ENCODE measurements around the gene SLC1A3.

Gene SLC1A3

DNA sequence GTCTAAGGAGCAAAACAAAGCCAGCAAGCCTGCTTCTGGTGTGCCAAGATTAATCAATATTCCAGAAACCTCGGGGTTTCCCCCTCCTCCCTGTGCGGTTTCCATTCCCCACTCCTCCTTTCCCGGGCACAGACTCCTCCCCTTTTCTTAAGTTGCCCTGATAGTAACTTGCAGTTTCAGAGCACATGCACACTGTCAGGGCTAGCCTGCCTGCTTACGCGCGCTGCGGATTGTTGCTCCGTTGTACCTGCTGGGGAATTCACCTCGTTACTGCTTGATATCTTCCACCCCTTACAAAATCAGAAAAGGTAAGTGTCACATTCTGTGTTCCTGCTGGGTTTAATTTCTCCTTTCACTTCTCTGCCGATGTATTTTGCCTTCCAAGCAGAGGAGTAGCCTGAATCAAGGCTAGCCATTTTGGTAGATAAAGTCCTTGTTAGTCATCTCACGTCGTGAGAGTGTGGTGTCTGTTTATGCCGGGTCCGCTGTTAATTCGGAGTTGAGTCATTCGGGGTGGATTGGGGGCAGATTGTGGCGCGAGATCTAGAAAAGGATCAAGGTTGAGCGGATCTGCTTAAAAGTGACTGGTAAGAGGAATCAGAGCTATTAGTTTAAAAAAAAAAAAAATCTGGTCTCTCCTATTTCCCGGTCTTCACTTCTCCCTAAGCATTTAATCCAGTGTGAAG lies at the start of gene SLC1A3:
Gene SLC1A3, plus strand, starts transcription at position 179 of the 686 bp plus-strand sequence. CDS start 1,818 bp downstream, outside the sequence.
- peak within 1 kb of the TSS; percentile 76 for H3K4me3 ChIP-seq (ENCODE audit: low read length)
- peak; percentile 64 for DNase-seq (ENCODE audit: low read depth)
- TF ChIP-seq, protein P1, sequence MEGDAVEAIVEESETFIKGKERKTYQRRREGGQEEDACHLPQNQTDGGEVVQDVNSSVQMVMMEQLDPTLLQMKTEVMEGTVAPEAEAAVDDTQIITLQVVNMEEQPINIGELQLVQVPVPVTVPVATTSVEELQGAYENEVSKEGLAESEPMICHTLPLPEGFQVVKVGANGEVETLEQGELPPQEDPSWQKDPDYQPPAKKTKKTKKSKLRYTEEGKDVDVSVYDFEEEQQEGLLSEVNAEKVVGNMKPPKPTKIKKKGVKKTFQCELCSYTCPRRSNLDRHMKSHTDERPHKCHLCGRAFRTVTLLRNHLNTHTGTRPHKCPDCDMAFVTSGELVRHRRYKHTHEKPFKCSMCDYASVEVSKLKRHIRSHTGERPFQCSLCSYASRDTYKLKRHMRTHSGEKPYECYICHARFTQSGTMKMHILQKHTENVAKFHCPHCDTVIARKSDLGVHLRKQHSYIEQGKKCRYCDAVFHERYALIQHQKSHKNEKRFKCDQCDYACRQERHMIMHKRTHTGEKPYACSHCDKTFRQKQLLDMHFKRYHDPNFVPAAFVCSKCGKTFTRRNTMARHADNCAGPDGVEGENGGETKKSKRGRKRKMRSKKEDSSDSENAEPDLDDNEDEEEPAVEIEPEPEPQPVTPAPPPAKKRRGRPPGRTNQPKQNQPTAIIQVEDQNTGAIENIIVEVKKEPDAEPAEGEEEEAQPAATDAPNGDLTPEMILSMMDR (conservative IDR thresholded peaks at IDR 0.05; ENCODE audit: low read length) = no peak

GRCh38 chr5:36558641-36559040 lies 47.8 kb upstream of the SLC1A3 start:
- TF ChIP-seq, protein P1 (conservative IDR thresholded peaks at IDR 0.05; ENCODE audit: low read length) = no peak
- H3K4me3 ChIP-seq (ENCODE audit: low read length) = no peak overlapping the region
- DNase-seq (ENCODE audit: low read depth) = no peak

DNA sequence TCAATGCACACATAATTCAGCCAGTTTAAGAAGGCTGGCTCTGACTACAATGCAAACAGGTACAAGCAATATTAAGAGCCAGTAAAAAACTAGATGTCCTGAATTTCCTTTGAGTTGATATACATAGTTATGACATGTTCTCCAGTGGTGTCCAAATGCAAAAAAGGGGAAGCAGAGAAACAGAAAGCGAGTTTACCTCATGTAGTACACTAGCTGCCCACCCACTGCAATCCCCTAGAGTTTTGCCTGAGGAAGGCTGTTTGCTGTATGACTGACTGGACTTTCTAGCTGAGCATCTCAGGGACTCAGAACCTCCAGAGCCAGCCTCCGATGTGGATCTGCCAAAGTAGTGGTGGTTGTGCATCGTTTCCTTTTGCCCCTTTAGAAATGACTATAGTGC lies 44.8 kb upstream of the SLC1A3 start:
- DNase-seq (ENCODE audit: low read depth) = no peak
- H3K4me3 ChIP-seq (ENCODE audit: low read length) = no peak overlapping the region
- TF ChIP-seq, protein P1 (conservative IDR thresholded peaks at IDR 0.05; ENCODE audit: low read length) = no peak

GRCh38 chr5:36569491-36569890 lies 36.9 kb upstream of the SLC1A3 start:
- TF ChIP-seq, protein P1 (conservative IDR thresholded peaks at IDR 0.05; ENCODE audit: low read length) = no peak
- peak; percentile 60 for DNase-seq (ENCODE audit: low read depth)
- H3K4me3 ChIP-seq (ENCODE audit: low read length) = no peak overlapping the region

DNA sequence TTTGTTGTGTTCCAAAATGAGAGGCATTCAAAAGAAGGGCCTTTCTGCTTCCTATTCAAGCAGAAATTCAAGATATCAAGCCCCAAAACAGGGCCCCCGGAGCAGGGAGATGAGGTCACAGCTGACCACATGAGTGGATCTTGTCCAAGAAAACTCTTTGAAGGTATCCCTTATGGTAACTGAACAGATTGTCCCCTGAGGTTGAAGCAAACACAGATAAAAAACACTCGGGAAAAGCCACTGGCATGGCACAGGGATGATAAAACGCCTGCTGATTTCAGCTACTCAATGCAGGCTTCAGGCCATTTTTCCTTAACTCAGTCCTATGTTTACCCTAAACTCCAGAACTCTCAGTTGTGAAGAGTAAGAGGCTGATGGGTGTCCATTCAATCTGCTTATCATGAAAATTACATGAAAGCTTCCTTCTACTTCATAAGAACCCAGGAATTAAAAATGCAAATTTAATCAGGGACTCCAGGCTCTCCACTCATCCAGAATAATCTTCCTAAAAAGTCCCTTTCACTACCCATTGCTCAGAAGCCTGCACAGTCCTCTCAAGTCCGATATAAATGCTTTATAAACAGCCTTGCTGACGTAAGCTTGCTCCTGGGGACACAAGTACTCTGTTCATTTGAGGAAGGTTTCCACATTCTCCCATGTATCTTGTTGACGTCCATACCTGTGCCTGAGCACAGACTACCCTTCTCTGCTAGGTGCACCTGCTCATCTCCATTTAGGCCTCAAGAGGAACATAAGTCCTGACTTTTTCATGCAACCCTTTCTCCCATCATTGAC lies 35.9 kb upstream of the SLC1A3 start:
- H3K4me3 ChIP-seq (ENCODE audit: low read length) = no peak overlapping the region
- TF ChIP-seq, protein P1 (conservative IDR thresholded peaks at IDR 0.05; ENCODE audit: low read length) = no peak
- peak; percentile 16 for DNase-seq (ENCODE audit: low read depth)

DNA sequence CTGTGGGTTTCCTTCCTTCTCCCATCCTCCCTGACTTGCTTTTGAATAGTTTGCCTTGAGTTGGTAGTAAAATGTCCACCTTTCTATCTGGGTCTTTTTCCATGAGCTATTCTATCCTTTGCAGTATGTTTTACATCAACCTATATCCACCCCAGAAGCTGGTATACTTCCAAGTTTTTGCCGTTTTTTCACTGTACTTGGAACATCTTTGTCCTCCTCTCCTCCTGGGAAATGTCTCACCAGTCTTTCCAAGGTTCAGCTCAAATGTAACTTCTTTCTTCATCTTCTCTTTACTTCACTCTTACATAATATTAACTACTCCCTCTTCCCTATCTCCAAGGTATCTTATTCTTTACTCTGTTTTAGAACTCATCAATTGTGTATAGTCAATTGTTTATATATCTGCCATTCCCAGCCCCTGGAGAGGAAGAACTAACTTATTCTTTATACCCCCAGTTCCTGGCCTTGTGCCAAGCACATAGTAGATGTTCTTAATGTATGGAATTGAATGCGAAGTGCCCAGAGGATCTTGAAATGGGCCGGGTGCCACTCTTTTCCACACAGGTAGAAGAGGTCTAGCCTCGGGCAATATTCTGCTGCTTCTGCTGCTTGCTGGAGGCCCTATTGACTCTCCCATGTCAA lies 34.9 kb upstream of the SLC1A3 start:
- no peak for DNase-seq (ENCODE audit: low read depth)
- no peak overlapping the region for H3K4me3 ChIP-seq (ENCODE audit: low read length)
- TF ChIP-seq, protein P1 (conservative IDR thresholded peaks at IDR 0.05; ENCODE audit: low read length) = no peak
